SK-N-SH (cell line): ENCODE measurements around the gene SMARCC1. TPM values are rescaled to one million over a fixed set of nuclear protein-coding genes. Genes with fewer than 3 reads are reported as not detected.
A peak's percentile ranks its signal among the peaks of the same experiment; 100 is the strongest.

Experiments
- CTCF ChIA-PET: fragments of 300-600, 350-600 bp; formaldehyde crosslinking; extraction: SDS; loops from one replicate; lab custom pipeline; 2021; lab: Yijun Ruan, JAX
- POLR2A ChIA-PET: fragments of 350-600 bp; sonication (Branson Sonifier 250); formaldehyde crosslinking; extraction: SDS; loops from one replicate; lab custom pipeline; 2020; ENCODE audit warnings: antibody characterized with exemption, inconsistent platforms; lab: Yijun Ruan, JAX
- DNase-seq: peaks from one replicate; pipeline ENCODE4 v3.0.0; 2012
- H2AFZ ChIP-seq: fragments of 200-600 bp; sonication (generic); 2 replicates; pipeline ENCODE4 v1.8.1; 2016; ENCODE audit warnings: antibody characterized with exemption, mild to moderate bottlenecking, low read depth
- H3F3A ChIP-seq: fragments of 200-600 bp; sonication (generic); replicated peaks from 2 replicates; pipeline ENCODE3; 2016; ENCODE audit warnings: antibody characterized with exemption, mild to moderate bottlenecking; ENCODE audit not compliant: insufficient read depth
- H3K27ac ChIP-seq, 2 experiments: fragments of 200-500 bp in 1 of 2; fragments of 200-600 bp in 1 of 2; sonication (Bioruptor generic) in 1 of 2; sonication (generic), shearing (Covaris generic) in 1 of 2; 2 replicates each; pipeline versions ENCODE4 v1.5.1 to v1.6.1; 2014 to 2016; ENCODE audit warnings: low read depth in 2 of 2, inconsistent platforms in 1 of 2, low read length in 1 of 2, mild to moderate bottlenecking in 1 of 2, mixed read lengths in 1 of 2
- H3K27me3 ChIP-seq: fragments of 200-600 bp; sonication (generic), shearing (Covaris generic); 2 replicates; pipeline ENCODE4 v1.6.1; 2016; ENCODE audit warnings: mixed run types; ENCODE audit not compliant: insufficient read depth
- H3K36me3 ChIP-seq, 2 experiments: fragments of 200-500 bp in 1 of 2; fragments of 200-600 bp in 1 of 2; sonication (Bioruptor generic) in 1 of 2; sonication (generic) in 1 of 2; replicated peaks in 1 of 2; 2 replicates each; pipeline versions ENCODE3 to v1.5.1; 2014 to 2016; ENCODE audit warnings: low read length in 1 of 2, mild to moderate bottlenecking in 1 of 2; ENCODE audit not compliant: insufficient read depth in 2 of 2, control insufficient read depth in 1 of 2
- H3K4me1 ChIP-seq, 2 experiments: fragments of 200-500 bp in 1 of 2; fragments of 200-600 bp in 1 of 2; sonication (Bioruptor generic) in 1 of 2; sonication (generic), shearing (Covaris generic) in 1 of 2; 2 replicates each; pipeline versions ENCODE4 v1.5.1 to v1.6.1; 2014 to 2016; ENCODE audit warnings: low read depth in 1 of 2, low read length in 1 of 2, mixed run types in 1 of 2; ENCODE audit not compliant: insufficient read depth in 2 of 2, control insufficient read depth in 1 of 2
- H3K4me2 ChIP-seq: fragments of 200-600 bp; sonication (generic), shearing (Covaris generic); 2 replicates; pipeline ENCODE4 v1.6.1; 2017; ENCODE audit warnings: mixed run types
- H3K4me3 ChIP-seq, 2 experiments: fragments of 200-500 bp in 1 of 2; fragments of 200-600 bp in 1 of 2; sonication (Bioruptor generic) in 1 of 2; sonication (generic), shearing (Covaris generic) in 1 of 2; 2 replicates each; pipeline versions ENCODE4 v1.5.1 to v1.8.1; 2014 to 2016; ENCODE audit warnings: low read depth in 2 of 2, inconsistent platforms in 1 of 2, low read length in 1 of 2, mild to moderate bottlenecking in 1 of 2, mixed read lengths in 1 of 2, moderate library complexity in 1 of 2
- H3K79me2 ChIP-seq: fragments of 200-600 bp; sonication (generic); 2 replicates; pipeline ENCODE4 v1.8.1; 2017; ENCODE audit warnings: mild to moderate bottlenecking; ENCODE audit not compliant: insufficient read depth
- H3K9ac ChIP-seq: fragments of 200-600 bp; sonication (generic); 2 replicates; pipeline ENCODE4 v1.6.1; 2017; ENCODE audit warnings: mixed run types
- H3K9me2 ChIP-seq: fragments of 200-600 bp; sonication (generic); 2 replicates; pipeline ENCODE4 v1.6.1; 2017; ENCODE audit warnings: mixed run types
- H3K9me3 ChIP-seq: fragments of 200-600 bp; sonication (generic); 2 replicates; pipeline ENCODE4 v1.6.1; 2017; ENCODE audit warnings: mixed run types, mild to moderate bottlenecking, moderate library complexity
- H4K20me1 ChIP-seq: fragments of 200-600 bp; sonication (generic); 2 replicates; pipeline ENCODE4 v1.6.1; 2017; ENCODE audit warnings: mild to moderate bottlenecking, mixed run types; ENCODE audit not compliant: insufficient read depth
- CHD2 ChIP-seq: fragments of 150-350 bp; IDR thresholded peaks from 2 replicates; pipeline ENCODE4 v1.6.1; 2018; ENCODE audit warnings: low read length; ENCODE audit not compliant: partially characterized antibody
- ELF1 ChIP-seq: IDR thresholded peaks from 2 replicates; pipeline ENCODE4 v1.4.0; 2012
- EP300 ChIP-seq, 2 experiments: IDR thresholded peaks; 2 replicates each; pipeline versions ENCODE4 v1.4.0 to v1.6.1; 2012; ENCODE audit warnings: borderline replicate concordance in 1 of 2, low read depth in 1 of 2, low read length in 1 of 2
- FOSL2 ChIP-seq: IDR thresholded peaks from 2 replicates; pipeline ENCODE4 v1.4.0; 2012; ENCODE audit warnings: low read depth, mild to moderate bottlenecking, moderate library complexity, borderline replicate concordance
- FOXJ3 ChIP-seq: sonication (generic); formaldehyde crosslinking; IDR thresholded peaks from 2 replicates; pipeline ENCODE4 v1.5.1; 2020; ENCODE audit warnings: mild to moderate bottlenecking, missing genetic modification reagents
- GABPA ChIP-seq: IDR thresholded peaks from 2 replicates; pipeline ENCODE4 v1.4.0; 2012; ENCODE audit warnings: low read depth, mild to moderate bottlenecking
- JUND ChIP-seq: IDR thresholded peaks from 2 replicates; pipeline ENCODE4 v1.4.0; 2012
- NFIC ChIP-seq: IDR thresholded peaks from 2 replicates; pipeline ENCODE4 v1.4.0; 2012; ENCODE audit warnings: borderline replicate concordance
- NRF1 ChIP-seq: IDR thresholded peaks from 2 replicates; pipeline ENCODE4 v1.6.1; 2012; ENCODE audit warnings: low read depth, mild to moderate bottlenecking, low read length
- RFX5 ChIP-seq: IDR thresholded peaks from 2 replicates; pipeline ENCODE4 v1.6.1; 2012; ENCODE audit warnings: mild to moderate bottlenecking, improper control_type of control experiment, low read length
- RXRA ChIP-seq: IDR thresholded peaks from 2 replicates; pipeline ENCODE4 v1.4.0; 2012; ENCODE audit warnings: low read depth, mild to moderate bottlenecking, borderline replicate concordance
- SIN3A ChIP-seq: IDR thresholded peaks from 2 replicates; pipeline ENCODE4 v1.6.1; 2012; ENCODE audit warnings: low read depth, mild to moderate bottlenecking, low read length, moderate library complexity, borderline replicate concordance
- TAF1 ChIP-seq: IDR thresholded peaks from 2 replicates; pipeline ENCODE4 v1.6.1; 2012; ENCODE audit warnings: low read depth, mild to moderate bottlenecking, low read length, moderate library complexity, borderline replicate concordance
- TEAD4 ChIP-seq: IDR thresholded peaks from 2 replicates; pipeline ENCODE4 v1.4.0; 2012; ENCODE audit warnings: mild to moderate bottlenecking, borderline replicate concordance; ENCODE audit not compliant: insufficient read depth
- WGBS: methylation state at CpG from one replicate; pipeline ENCODE4 v1.1.6; 2017; ENCODE audit warnings: low lambda C conversion rate; 5-methylcytosine and 5-hydroxymethylcytosine counted together
- polyA plus RNA-seq, 3 experiments: library from polyadenylated mRNA; depleted of rRNA; stranded (reverse); fragments of >200 nt; gene quantifications; 2 replicates each; pipeline ENCODE4 v1.2.3, GENCODE V29; 2012
- TF ChIP-seq, protein P1 (sequence below): fragments of 200-600 bp; sonication (generic); IDR thresholded peaks from 2 replicates; pipeline ENCODE4 v1.6.1; 2017; ENCODE audit warnings: antibody characterized with exemption, mild to moderate bottlenecking, moderate library complexity
- TF ChIP-seq, protein P2 (sequence below): IDR thresholded peaks from 2 replicates; pipeline ENCODE4 v1.4.0; 2012; ENCODE audit warnings: low read depth, borderline replicate concordance
- TF ChIP-seq, protein P3 (sequence below): fragments of 150-350 bp; IDR thresholded peaks from 2 replicates; pipeline ENCODE4 v1.6.1; 2016; ENCODE audit warnings: mild to moderate bottlenecking, low read depth, low read length
- TF ChIP-seq, protein P4 (sequence below): IDR thresholded peaks from 2 replicates; pipeline ENCODE4 v1.4.0; 2012; ENCODE audit warnings: low read depth

The SMARCC1 gene
- polyA plus RNA-seq, 1 of the 3 experiments (the other 2 are of a cell fraction) = 16.5 TPM

DNA sequence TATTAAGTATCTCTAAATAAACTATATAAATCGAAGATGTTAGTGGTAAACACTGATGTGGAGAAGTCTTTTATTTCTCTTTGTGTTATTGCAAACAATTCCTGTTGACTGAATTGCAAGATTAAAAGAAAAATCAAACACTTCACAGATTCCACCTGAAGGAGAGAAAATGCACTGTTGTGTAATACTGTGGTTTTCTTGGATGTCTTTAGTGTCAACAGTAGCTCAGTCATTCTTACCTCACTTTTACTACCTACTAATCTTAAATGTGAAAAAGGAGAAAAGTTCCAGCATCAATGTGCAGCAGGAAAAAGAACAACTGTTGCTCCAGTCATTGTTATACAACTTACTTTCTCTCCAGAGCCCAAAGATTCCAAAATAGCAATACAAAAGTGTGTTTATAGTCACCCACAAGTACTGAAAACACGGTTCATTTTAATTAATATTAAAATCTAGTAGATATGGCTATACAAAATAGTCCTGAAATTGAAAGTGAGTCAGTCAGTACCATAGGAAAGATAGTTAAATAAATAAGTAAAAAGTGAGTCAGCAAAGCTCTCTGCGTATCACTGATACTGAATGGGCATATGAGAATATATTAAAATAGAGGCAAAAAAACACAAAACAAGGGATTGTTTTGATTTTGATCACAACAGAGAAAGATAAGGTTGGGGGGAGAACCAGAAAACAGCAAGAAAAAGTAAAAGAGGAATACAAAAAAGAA is 112.5 kb downstream of the SMARCC1 start:
- no peaks in the 10 kb centered on the region for H3K79me2 ChIP-seq
- H3K9me2 ChIP-seq = no peaks in the 10 kb centered on the region
- ChIA-PET POLR2A (interaction anchor here (1.1 kb wide), 1 partner anchor 15 kb away, joined by 4 read pairs; no protein-coding TSS in a partner anchor), CTCF (interaction anchor here (1.0 kb wide), 1 partner anchor 13 kb away, joined by 3 read pairs; no protein-coding TSS in a partner anchor)
- no peaks in the 10 kb centered on the region for H4K20me1 ChIP-seq
- H3K9me3 ChIP-seq = no peaks in the 10 kb centered on the region
- H2AFZ ChIP-seq = no peak overlapping the region
- H3K27ac ChIP-seq = peak overlapping the region in 1 of 2 experiments; percentile 38; a peak in 2 of 4 replicates
- TF ChIP-seq RFX5 (no peak), TAF1 (no peak), FOSL2 (peak; percentile 22; the same call in 1 of the 2 replicates), NFIC (no peak)
- TF ChIP-seq, protein P1, sequence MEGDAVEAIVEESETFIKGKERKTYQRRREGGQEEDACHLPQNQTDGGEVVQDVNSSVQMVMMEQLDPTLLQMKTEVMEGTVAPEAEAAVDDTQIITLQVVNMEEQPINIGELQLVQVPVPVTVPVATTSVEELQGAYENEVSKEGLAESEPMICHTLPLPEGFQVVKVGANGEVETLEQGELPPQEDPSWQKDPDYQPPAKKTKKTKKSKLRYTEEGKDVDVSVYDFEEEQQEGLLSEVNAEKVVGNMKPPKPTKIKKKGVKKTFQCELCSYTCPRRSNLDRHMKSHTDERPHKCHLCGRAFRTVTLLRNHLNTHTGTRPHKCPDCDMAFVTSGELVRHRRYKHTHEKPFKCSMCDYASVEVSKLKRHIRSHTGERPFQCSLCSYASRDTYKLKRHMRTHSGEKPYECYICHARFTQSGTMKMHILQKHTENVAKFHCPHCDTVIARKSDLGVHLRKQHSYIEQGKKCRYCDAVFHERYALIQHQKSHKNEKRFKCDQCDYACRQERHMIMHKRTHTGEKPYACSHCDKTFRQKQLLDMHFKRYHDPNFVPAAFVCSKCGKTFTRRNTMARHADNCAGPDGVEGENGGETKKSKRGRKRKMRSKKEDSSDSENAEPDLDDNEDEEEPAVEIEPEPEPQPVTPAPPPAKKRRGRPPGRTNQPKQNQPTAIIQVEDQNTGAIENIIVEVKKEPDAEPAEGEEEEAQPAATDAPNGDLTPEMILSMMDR = no peak
- TF ChIP-seq, protein P2, sequence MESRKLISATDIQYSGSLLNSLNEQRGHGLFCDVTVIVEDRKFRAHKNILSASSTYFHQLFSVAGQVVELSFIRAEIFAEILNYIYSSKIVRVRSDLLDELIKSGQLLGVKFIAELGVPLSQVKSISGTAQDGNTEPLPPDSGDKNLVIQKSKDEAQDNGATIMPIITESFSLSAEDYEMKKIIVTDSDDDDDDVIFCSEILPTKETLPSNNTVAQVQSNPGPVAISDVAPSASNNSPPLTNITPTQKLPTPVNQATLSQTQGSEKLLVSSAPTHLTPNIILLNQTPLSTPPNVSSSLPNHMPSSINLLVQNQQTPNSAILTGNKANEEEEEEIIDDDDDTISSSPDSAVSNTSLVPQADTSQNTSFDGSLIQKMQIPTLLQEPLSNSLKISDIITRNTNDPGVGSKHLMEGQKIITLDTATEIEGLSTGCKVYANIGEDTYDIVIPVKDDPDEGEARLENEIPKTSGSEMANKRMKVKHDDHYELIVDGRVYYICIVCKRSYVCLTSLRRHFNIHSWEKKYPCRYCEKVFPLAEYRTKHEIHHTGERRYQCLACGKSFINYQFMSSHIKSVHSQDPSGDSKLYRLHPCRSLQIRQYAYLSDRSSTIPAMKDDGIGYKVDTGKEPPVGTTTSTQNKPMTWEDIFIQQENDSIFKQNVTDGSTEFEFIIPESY = no peak
- WGBS = 60% methylated on average over 3 of the region's 3 CpGs
- peaks cover 14% of the 10 kb centered on the region for H3F3A ChIP-seq
- DNase-seq = no peak
- H3K4me3 ChIP-seq = no peak overlapping the region
- peaks cover 39 to 65% of the 10 kb centered on the region in 2 experiments for H3K36me3 ChIP-seq
- H3K4me2 ChIP-seq = 0 out of 2 replicates have a peak overlapping the region, but pooled peaks have one; percentile 7
- H3K4me1 ChIP-seq = 0 out of 4 replicates have a peak, but pooled peaks cover 0 to 5% of the 10 kb centered on the region in 2 experiments
- H3K9ac ChIP-seq = no peak overlapping the region
- H3K27me3 ChIP-seq = no peaks in the 10 kb centered on the region

DNA sequence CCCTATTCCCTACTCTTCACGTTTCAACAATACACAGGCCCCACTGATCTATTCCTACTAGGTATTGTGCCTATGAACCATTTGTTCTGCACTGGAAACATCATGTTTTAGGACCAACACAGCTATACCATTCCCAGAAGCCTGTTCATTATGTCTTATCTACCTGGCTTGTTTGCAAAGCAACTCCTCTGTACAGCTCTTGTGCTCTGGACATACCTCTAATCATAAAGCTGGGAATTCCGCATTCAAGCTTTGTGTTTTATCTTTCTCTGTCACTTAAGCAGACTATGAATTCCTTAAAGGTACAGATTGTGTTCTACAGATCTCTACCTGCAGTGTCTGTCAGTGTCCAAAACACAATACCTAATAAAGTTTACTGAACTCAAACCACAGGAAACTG is 115.6 kb downstream of the SMARCC1 start:
- TF ChIP-seq GABPA (no peak), FOXJ3 (no peak), RFX5 (no peak), JUND (no peak), TAF1 (no peak), NRF1 (no peak), ELF1 (no peak), RXRA (no peak), FOSL2 (no peak), EP300 (IDR thresholded peaks at IDR 0.05; ENCODE audit: borderline replicate concordance in 1 of 2, low read depth in 1 of 2, low read length in 1 of 2) (no peak), CHD2 (no peak), TEAD4 (no peak), SIN3A (no peak)
- TF ChIP-seq, protein P3, sequence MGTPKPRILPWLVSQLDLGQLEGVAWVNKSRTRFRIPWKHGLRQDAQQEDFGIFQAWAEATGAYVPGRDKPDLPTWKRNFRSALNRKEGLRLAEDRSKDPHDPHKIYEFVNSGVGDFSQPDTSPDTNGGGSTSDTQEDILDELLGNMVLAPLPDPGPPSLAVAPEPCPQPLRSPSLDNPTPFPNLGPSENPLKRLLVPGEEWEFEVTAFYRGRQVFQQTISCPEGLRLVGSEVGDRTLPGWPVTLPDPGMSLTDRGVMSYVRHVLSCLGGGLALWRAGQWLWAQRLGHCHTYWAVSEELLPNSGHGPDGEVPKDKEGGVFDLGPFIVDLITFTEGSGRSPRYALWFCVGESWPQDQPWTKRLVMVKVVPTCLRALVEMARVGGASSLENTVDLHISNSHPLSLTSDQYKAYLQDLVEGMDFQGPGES = no peak
- TF ChIP-seq, protein P4, sequence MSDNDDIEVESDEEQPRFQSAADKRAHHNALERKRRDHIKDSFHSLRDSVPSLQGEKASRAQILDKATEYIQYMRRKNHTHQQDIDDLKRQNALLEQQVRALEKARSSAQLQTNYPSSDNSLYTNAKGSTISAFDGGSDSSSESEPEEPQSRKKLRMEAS = no peak
- H3K4me1 ChIP-seq = 0 out of 4 replicates have a peak, but pooled peaks cover 0 to 5% of the 10 kb centered on the region in 2 experiments
- H3K9ac ChIP-seq = no peak overlapping the region
- no peak overlapping the region for H3K4me3 ChIP-seq
- peaks cover 38 to 58% of the 10 kb centered on the region in 2 experiments for H3K36me3 ChIP-seq
- CTCF ChIA-PET = interaction anchor here (1.1 kb wide), 1 partner anchor 22 kb away, joined by 4 read pairs; no protein-coding TSS in a partner anchor
- no peak overlapping the region for H3K27ac ChIP-seq
- no peak overlapping the region for H3K4me2 ChIP-seq
- no peaks in the 10 kb centered on the region for H3K9me2 ChIP-seq
- H3F3A ChIP-seq = peaks cover 27% of the 10 kb centered on the region
- POLR2A ChIA-PET = no interaction called here
- DNase-seq = no peak
- H3K79me2 ChIP-seq = no peaks in the 10 kb centered on the region
- H3K9me3 ChIP-seq = no peaks in the 10 kb centered on the region
- 96% methylated on average over 2 of the region's 2 CpGs for WGBS
- H3K27me3 ChIP-seq = no peaks in the 10 kb centered on the region
- no peak overlapping the region for H2AFZ ChIP-seq
- no peaks in the 10 kb centered on the region for H4K20me1 ChIP-seq
